ENCODE data around the gene CA4.

- TF ChIP-seq CTCF (IDR thresholded peaks at IDR 0.05): no peak
- no peak for TF ChIP-seq EZH2 (IDR thresholded peaks at IDR 0.05)
- TF ChIP-seq EZH2phosphoT487 (IDR thresholded peaks at IDR 0.05): no peak
Measured at GRCh38 chr17:60159479-60159866, 9.7 kb downstream of the CA4 start.
